Measurements from ENCODE around the gene MTA1. TPM values are rescaled to one million over a fixed set of nuclear protein-coding genes. Genes with fewer than 3 reads are reported as not detected.

Gene MTA1
- total and polyA plus RNA-seq, 2 donors: 32.5 to 80.8 TPM

DNA sequence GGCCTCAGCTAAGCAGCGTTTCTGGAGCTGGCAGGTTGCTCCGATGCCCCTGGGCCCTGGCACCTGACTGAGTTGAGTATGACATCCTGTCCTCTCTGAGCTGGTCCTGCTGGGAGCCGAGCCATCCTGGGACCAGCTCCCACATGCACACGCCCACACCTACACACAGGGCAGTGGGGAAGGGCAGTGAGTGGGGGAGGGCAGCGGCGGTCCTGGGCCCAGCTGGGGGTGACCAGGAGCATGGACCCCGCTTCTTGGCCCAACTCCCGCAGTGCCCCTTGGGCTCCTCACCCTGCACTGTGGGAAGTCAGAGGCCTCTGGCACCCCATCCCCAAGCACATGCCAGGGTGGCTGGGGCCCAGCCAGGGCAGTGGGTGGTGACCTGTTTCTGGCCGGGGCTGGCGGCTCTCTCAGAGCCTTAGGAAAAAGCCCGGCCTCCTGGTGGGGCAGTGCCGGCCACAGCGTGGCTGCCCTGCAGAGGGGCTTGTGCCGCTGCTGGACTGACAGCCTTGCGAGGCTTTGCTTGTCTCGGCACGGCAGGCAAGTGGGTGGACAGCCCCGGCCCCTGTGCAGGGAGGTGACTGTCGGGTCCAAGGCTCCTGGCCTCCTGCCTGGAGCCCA is 49.1 kb downstream of the MTA1 start:
- Histone ChIP-seq H3K4me3 (ENCODE audit: low read length in 2 of 2) (no peak overlapping the region), H3K9me3 (ENCODE audit: control insufficient read depth in 2 of 2, insufficient read depth in 1 of 2, low read length in 1 of 2) (peaks cover 0 to 2% of the 10 kb centered on the region in 2 donors), H3K4me1 (ENCODE audit: control insufficient read depth in 2 of 2, insufficient read depth in 2 of 2, low read length in 2 of 2) (peaks cover 0 to 5% of the 10 kb centered on the region in 2 donors), H3K27me3 (ENCODE audit: control insufficient read depth in 2 of 2, insufficient read depth in 1 of 2, low read length in 1 of 2) (peaks cover 10 to 18% of the 10 kb centered on the region in 2 donors), H3K27ac (ENCODE audit: low read depth in 1 of 2, low read length in 1 of 2) (no peak overlapping the region), H3K36me3 (ENCODE audit: control insufficient read depth in 2 of 2, insufficient read depth in 2 of 2, low read length in 1 of 2) (peaks cover 44 to 66% of the 10 kb centered on the region in 2 donors)
- DNase-seq (ENCODE audit: low read depth in 6 of 9, low spot score in 9 of 9): no peak
- WGBS: 94% methylated on average over 19 of the region's 19 CpGs

GRCh38 chr14:105469456-105470349 is 50.1 kb downstream of the MTA1 start:
- no peak for DNase-seq (ENCODE audit: low read depth in 6 of 9, low spot score in 9 of 9)
- H3K4me3 ChIP-seq (ENCODE audit: low read length in 2 of 2): no peak overlapping the region
- no peak overlapping the region for H3K27ac ChIP-seq (ENCODE audit: low read depth in 1 of 2, low read length in 1 of 2)
- peaks cover under 1 to 10% of the 10 kb centered on the region in 2 donors for H3K4me1 ChIP-seq (ENCODE audit: control insufficient read depth in 2 of 2, insufficient read depth in 2 of 2, low read length in 2 of 2)
- peaks cover 37 to 56% of the 10 kb centered on the region in 2 donors for H3K36me3 ChIP-seq (ENCODE audit: control insufficient read depth in 2 of 2, insufficient read depth in 2 of 2, low read length in 1 of 2)
- 93% methylated on average over 54 of the region's 54 CpGs for WGBS
- H3K9me3 ChIP-seq (ENCODE audit: control insufficient read depth in 2 of 2, insufficient read depth in 1 of 2, low read length in 1 of 2): peaks cover 0 to 5% of the 10 kb centered on the region in 2 donors
- H3K27me3 ChIP-seq (ENCODE audit: control insufficient read depth in 2 of 2, insufficient read depth in 1 of 2, low read length in 1 of 2): peaks cover 19 to 25% of the 10 kb centered on the region in 2 donors

GRCh38 chr14:105470350-105471296 is 51.0 kb downstream of the MTA1 start:
- DNase-seq (ENCODE audit: low read depth in 6 of 9, low spot score in 9 of 9): no peak
- Histone ChIP-seq H3K27me3 (ENCODE audit: control insufficient read depth in 2 of 2, insufficient read depth in 1 of 2, low read length in 1 of 2) (peaks cover 28 to 34% of the 10 kb centered on the region in 2 donors), H3K4me3 (ENCODE audit: low read length in 2 of 2) (no peak overlapping the region), H3K36me3 (ENCODE audit: control insufficient read depth in 2 of 2, insufficient read depth in 2 of 2, low read length in 1 of 2) (peaks cover 28 to 47% of the 10 kb centered on the region in 2 donors), H3K27ac (ENCODE audit: low read depth in 1 of 2, low read length in 1 of 2) (no peak overlapping the region), H3K4me1 (ENCODE audit: control insufficient read depth in 2 of 2, insufficient read depth in 2 of 2, low read length in 2 of 2) (peaks cover 6 to 15% of the 10 kb centered on the region in 2 donors), H3K9me3 (ENCODE audit: control insufficient read depth in 2 of 2, insufficient read depth in 1 of 2, low read length in 1 of 2) (peaks cover 0 to 5% of the 10 kb centered on the region in 2 donors)
- 92% methylated on average over 34 of the region's 34 CpGs for WGBS

DNA sequence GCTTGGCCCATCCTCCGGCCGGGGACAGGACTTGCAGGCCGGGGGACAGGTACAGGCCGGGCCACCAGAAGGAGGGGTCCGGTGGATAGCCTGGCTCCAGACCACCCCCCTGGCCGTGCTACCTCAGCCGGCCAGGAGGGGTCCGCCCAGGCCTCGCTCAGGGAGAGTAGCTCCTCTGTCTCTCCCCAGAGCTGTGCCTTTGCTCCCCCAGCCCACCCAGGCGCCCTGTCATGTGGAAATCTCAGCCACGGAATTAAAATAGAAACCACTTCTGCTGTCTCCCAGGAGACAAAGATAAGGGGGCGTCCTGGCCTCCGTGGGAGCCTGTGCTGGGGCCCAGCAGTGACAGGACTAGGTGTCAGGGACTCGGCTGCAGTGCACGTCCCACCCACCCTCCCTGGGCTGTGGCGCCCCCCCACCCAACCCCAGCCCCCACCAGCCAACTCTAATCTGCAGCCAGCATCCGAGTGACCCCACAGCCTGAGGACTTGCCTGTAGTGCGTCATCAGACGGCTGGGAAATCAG is 51.7 kb downstream of the MTA1 start:
- no peak overlapping the region for H3K4me3 ChIP-seq (ENCODE audit: low read length in 2 of 2)
- H3K27ac ChIP-seq (ENCODE audit: low read depth in 1 of 2, low read length in 1 of 2): no peak overlapping the region
- peaks cover 35 to 41% of the 10 kb centered on the region in 2 donors for H3K27me3 ChIP-seq (ENCODE audit: control insufficient read depth in 2 of 2, insufficient read depth in 1 of 2, low read length in 1 of 2)
- 85% methylated on average over 19 of the region's 19 CpGs for WGBS
- H3K36me3 ChIP-seq (ENCODE audit: control insufficient read depth in 2 of 2, insufficient read depth in 2 of 2, low read length in 1 of 2): peaks cover 27 to 40% of the 10 kb centered on the region in 2 donors
- no peak for DNase-seq (ENCODE audit: low read depth in 6 of 9, low spot score in 9 of 9)
- peaks cover 0 to 6% of the 10 kb centered on the region in 2 donors for H3K9me3 ChIP-seq (ENCODE audit: control insufficient read depth in 2 of 2, insufficient read depth in 1 of 2, low read length in 1 of 2)
- peaks cover 6 to 19% of the 10 kb centered on the region in 2 donors for H3K4me1 ChIP-seq (ENCODE audit: control insufficient read depth in 2 of 2, insufficient read depth in 2 of 2, low read length in 2 of 2)

- Histone ChIP-seq H3K4me3 (ENCODE audit: low read length in 2 of 2) (no peak overlapping the region), H3K36me3 (ENCODE audit: control insufficient read depth in 2 of 2, insufficient read depth in 2 of 2, low read length in 1 of 2) (peaks cover 27 to 34% of the 10 kb centered on the region in 2 donors), H3K9me3 (ENCODE audit: control insufficient read depth in 2 of 2, insufficient read depth in 1 of 2, low read length in 1 of 2) (peaks cover 0 to 12% of the 10 kb centered on the region in 2 donors), H3K27ac (ENCODE audit: low read depth in 1 of 2, low read length in 1 of 2) (no peak overlapping the region), H3K4me1 (ENCODE audit: control insufficient read depth in 2 of 2, insufficient read depth in 2 of 2, low read length in 2 of 2) (peaks cover 6 to 19% of the 10 kb centered on the region in 2 donors), H3K27me3 (ENCODE audit: control insufficient read depth in 2 of 2, insufficient read depth in 1 of 2, low read length in 1 of 2) (peaks cover 41 to 47% of the 10 kb centered on the region in 2 donors)
- WGBS: 94% methylated on average over 8 of the region's 8 CpGs
- no peak for DNase-seq (ENCODE audit: low read depth in 6 of 9, low spot score in 9 of 9)
These were observed 52.3 kb downstream of the MTA1 start for GRCh38 chr14:105471823-105472485.

GRCh38 chr14:105472486-105472991 is 52.9 kb downstream of the MTA1 start:
- 88% methylated on average over 12 of the region's 12 CpGs for WGBS
- no peak for DNase-seq (ENCODE audit: low read depth in 6 of 9, low spot score in 9 of 9)
- no peak overlapping the region for H3K4me3 ChIP-seq (ENCODE audit: low read length in 2 of 2)

GRCh38 chr14:105473033-105473676 is 53.5 kb downstream of the MTA1 start:
- Histone ChIP-seq H3K36me3 (ENCODE audit: control insufficient read depth in 2 of 2, insufficient read depth in 2 of 2, low read length in 1 of 2) (peaks cover 21 to 26% of the 10 kb centered on the region in 2 donors), H3K9me3 (ENCODE audit: control insufficient read depth in 2 of 2, insufficient read depth in 1 of 2, low read length in 1 of 2) (peaks cover 7 to 24% of the 10 kb centered on the region in 2 donors), H3K4me1 (ENCODE audit: control insufficient read depth in 2 of 2, insufficient read depth in 2 of 2, low read length in 2 of 2) (peaks cover 6 to 19% of the 10 kb centered on the region in 2 donors), H3K27me3 (ENCODE audit: control insufficient read depth in 2 of 2, insufficient read depth in 1 of 2, low read length in 1 of 2) (peaks cover 48 to 59% of the 10 kb centered on the region in 2 donors), H3K4me3 (ENCODE audit: low read length in 2 of 2) (peak overlapping the region in 1 of 2 donors; percentile 53), H3K27ac (ENCODE audit: low read depth in 1 of 2, low read length in 1 of 2) (no peak overlapping the region)
- WGBS: 54% methylated on average over 7 of the region's 7 CpGs
- DNase-seq (ENCODE audit: low read depth in 6 of 9, low spot score in 9 of 9): no peak

More at GRCh38 chr14:105472486-105472991, 52.9 kb downstream of the MTA1 start:
- Histone ChIP-seq H3K36me3 (ENCODE audit: control insufficient read depth in 2 of 2, insufficient read depth in 2 of 2, low read length in 1 of 2) (peaks cover 25 to 28% of the 10 kb centered on the region in 2 donors), H3K27me3 (ENCODE audit: control insufficient read depth in 2 of 2, insufficient read depth in 1 of 2, low read length in 1 of 2) (peaks cover 44 to 53% of the 10 kb centered on the region in 2 donors), H3K9me3 (ENCODE audit: control insufficient read depth in 2 of 2, insufficient read depth in 1 of 2, low read length in 1 of 2) (peaks cover 3 to 18% of the 10 kb centered on the region in 2 donors), H3K27ac (ENCODE audit: low read depth in 1 of 2, low read length in 1 of 2) (no peak overlapping the region), H3K4me1 (ENCODE audit: control insufficient read depth in 2 of 2, insufficient read depth in 2 of 2, low read length in 2 of 2) (peaks cover 6 to 19% of the 10 kb centered on the region in 2 donors)
